HG02610 (cell line): ENCODE measurements around the gene PCDHB2.
"Not testable (repeated sequence)": the region's sequence is repeated elsewhere in the genome, so short reads cannot be mapped to it uniquely, and the experiment has no call there.

ENCODE experiments used
- ATAC-seq: cut with Tn5 transposase; IDR thresholded peaks from one replicate; pipeline ENCODE4 v1.9.1; 2021; ENCODE audit warnings: mild to moderate bottlenecking, moderate library complexity; ENCODE audit not compliant: unreplicated experiment

Gene PCDHB2

DNA sequence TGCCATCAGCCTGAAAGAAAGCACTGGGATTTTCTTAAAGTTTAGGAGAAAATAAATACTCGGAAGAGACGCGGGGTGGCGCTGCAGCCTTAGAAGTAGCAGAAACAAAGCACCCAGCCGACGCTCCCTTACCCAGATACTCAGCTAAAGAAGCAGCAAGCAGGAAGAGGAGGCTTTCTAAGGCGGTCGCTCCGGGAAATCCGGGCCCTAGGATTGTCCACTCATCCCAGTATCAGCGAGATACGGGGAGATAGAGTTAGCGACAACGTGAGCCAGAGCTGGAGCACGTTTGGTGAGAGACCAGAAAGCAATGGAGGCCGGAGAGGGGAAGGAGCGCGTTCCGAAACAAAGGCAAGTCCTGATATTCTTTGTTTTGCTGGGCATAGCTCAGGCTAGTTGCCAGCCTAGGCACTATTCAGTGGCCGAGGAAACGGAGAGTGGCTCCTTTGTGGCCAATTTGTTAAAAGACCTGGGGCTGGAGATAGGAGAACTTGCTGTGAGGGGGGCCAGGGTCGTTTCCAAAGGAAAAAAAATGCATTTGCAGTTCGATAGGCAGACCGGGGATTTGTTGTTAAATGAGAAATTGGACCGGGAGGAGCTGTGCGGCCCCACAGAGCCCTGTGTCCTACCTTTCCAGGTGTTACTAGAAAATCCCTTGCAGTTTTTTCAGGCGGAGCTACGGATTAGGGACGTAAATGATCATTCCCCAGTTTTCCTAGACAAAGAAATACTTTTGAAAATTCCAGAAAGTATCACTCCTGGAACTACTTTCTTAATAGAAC, at the start of gene PCDHB2:
Gene PCDHB2 (plus strand): TSS at position 135 of the 782 bp plus-strand sequence. CDS start 176 bp downstream, at position 311.
- no peak for ATAC-seq

DNA sequence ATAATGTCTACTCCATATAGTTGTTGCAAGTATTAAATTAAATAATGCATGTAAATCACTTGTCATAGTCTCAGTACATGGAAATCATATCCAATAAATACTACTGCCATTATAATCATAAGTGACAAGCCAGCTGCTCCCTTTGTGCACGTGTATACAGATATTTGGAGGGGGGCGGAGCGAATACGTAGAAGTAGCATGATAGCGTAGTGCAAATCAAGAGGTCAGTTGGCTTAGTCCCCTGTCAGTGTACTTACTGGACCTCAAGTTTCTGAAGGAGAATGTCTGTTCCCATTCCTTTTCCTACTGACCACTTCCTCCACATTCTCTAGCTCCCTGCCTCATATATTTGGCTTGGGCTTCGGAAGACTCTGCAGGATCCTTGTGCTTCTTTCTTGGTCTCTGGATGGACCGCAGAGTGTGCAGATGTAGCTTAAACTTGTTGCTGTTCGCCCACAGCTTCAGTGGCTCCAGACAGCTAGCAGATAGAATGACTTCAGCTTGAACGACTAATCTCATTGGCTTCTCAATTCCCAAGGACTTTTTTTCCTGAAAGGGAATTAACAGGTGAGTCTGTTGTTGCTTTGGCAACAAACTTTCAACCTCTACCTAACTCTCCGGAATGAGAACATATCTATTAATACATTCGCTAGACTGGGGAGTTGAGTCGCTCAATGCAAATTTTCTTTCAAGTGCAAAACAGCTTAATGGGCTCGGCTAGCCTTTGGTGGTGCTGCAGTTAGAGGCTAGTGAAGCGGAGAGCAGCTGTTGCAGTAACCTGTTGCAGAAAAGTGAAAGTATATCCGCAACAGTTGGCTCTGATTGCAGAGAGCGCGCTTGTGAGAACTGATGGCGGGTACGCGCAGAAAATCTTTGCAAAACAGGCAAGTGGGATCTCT, 43.5 kb upstream of the PCDHB2 start, which contains the start of gene PCDHB1:
Gene PCDHB1 (plus strand): TSS at position 753 of the 899 bp plus-strand sequence. CDS start 97 bp downstream, at position 850.
- ATAC-seq: no peak

DNA sequence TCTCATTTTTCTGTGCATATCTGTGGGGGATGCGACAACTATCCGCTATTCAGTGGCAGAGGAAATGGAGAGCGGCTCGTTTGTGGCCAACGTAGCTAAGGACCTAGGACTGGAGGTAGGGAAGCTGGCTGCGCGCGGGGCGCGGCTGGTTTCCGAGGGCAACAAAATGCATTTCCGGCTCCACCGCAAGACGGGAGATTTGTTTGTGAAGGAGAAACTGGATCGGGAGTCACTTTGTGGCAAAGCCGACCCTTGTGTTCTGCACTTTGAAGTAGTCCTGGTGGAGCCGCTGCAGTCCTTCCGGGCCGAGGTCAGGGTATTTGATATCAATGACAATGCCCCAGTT, 42.9 kb upstream of the PCDHB2 start:
- ATAC-seq: no peak

DNA sequence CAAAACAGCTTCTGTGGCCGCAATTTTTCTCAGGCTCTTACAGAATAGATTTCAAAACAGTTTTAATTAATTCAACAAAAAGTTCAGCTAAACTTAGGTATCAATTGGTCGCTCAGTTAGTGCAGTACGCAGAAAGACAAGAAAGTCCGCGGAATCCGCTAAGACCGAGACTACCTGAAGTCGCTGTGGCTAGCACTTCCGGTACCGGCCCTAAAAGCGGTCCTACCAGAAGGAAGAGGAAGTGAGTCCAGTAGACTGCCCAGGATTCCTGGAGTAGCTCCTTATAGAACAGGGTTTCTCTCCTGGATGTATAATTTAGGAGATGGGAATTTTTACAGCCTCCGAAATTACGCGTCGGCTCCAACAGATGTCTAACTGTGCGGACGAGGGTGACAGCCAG, 16.6 kb upstream of the PCDHB2 start:
- ATAC-seq: no peak

DNA sequence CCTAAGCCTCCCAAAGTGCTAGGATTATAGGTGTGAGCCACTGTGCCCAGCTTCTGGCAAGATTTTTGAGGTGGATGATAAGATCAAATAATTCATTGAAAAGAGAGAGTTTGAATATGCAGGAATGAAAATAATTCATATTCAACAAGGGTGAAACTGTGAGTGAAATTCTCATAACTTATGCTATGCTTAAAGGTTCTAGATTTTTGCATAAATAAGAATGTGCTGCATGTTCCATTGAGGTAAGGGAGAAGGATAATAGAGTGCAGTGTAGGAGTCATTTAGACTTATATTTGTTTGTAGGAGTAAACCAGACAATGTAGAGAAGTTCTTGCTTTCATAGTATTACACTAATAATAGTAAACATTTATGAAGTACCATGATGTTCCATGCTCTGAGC, 12.2 kb upstream of the PCDHB2 start:
- ATAC-seq: no peak

GRCh38 chr5:141084487-141084989, 9.9 kb upstream of the PCDHB2 start:
- ATAC-seq: no peak

- ATAC-seq: no peak
Observed at GRCh38 chr5:141095263-141095641, 837 bp downstream of the PCDHB2 start.

- ATAC-seq: not testable (repeated sequence)
Observed at GRCh38 chr5:141096181-141096580, 1.8 kb downstream of the PCDHB2 start.

DNA sequence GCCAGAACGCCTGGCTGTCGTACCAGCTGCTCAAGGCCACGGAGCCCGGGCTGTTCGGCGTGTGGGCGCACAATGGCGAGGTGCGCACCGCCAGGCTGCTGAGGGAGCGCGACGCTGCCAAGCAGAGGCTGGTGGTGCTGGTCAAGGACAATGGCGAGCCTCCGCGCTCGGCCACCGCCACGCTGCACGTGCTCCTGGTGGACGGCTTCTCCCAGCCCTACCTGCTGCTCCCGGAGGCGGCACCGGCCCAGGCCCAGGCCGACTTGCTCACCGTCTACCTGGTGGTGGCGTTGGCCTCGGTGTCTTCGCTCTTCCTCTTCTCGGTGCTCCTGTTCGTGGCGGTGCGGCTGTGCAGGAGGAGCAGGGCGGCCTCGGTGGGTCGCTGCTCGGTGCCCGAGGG, 2.2 kb downstream of the PCDHB2 start:
- ATAC-seq: not testable (repeated sequence)

- ATAC-seq: no peak
Observed at GRCh38 chr5:141100243-141100805, 5.9 kb downstream of the PCDHB2 start, which contains the start of gene PCDHB3. Gene PCDHB3 (plus strand): TSS chr5:141100473. CDS start chr5:141100650, 177 bp downstream.

DNA sequence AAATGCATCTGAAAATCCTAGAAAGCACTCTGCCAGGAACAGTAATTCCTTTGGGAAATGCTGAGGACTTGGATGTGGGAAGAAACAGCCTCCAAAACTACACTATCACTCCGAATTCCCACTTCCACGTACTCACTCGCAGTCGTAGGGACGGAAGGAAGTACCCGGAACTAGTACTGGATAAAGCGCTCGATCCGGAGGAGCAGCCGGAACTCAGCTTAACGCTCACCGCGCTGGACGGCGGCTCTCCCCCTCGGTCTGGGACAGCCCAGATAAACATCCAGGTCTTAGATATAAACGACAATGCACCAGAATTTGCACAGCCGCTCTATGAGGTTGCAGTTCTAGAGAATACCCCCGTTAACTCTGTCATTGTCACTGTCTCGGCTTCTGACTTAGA, 6.6 kb downstream of the PCDHB2 start:
- ATAC-seq: no peak

- not testable (repeated sequence) for ATAC-seq
Observed at GRCh38 chr5:141102070-141102469, 7.7 kb downstream of the PCDHB2 start.

DNA sequence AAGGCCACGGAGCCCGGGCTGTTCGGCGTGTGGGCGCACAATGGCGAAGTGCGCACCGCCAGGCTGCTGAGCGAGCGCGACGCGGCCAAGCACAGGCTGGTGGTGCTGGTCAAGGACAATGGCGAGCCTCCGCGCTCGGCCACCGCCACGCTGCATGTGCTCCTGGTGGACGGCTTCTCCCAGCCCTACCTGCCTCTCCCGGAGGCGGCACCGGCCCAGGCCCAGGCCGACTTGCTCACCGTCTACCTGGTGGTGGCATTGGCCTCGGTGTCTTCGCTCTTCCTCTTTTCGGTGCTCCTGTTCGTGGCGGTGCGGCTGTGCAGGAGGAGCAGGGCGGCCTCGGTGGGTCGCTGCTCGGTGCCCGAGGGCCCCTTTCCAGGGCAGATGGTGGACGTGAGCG, 8.1 kb downstream of the PCDHB2 start:
- ATAC-seq: not testable (repeated sequence)

- no peak for ATAC-seq
Observed at GRCh38 chr5:141105350-141105749, 10.9 kb downstream of the PCDHB2 start.

DNA sequence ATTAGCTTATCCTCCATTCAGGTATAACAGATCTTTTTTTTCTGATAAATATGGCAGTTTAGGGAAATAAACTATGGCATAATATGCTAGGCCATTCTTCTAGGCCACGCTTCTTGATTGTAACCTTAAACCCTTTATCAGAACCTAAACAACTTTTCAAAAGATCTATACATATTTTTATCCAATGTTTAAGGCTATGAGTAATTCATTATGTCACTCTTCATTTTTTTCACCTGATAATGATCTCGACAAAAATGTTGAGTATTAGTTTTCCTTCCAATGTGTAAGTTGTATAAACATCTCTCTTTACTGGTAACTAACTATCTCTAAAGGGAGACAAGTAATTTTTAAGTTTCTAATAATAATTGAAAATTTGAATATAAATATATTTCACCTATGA, 24.8 kb downstream of the PCDHB2 start:
- no peak for ATAC-seq

- no peak for ATAC-seq
Observed at GRCh38 chr5:141121563-141121962, 27.1 kb downstream of the PCDHB2 start, which contains the start of gene PCDHB4. Gene PCDHB4 (plus strand): TSS chr5:141121818. CDS start chr5:141121999, 181 bp downstream.

- ATAC-seq: no peak
Observed at GRCh38 chr5:141121985-141122384, 27.6 kb downstream of the PCDHB2 start.

- not testable (repeated sequence) for ATAC-seq
Observed at GRCh38 chr5:141123396-141124135, 29.2 kb downstream of the PCDHB2 start.

- no peak for ATAC-seq
Observed at GRCh38 chr5:141127305-141127704, 32.9 kb downstream of the PCDHB2 start.

DNA sequence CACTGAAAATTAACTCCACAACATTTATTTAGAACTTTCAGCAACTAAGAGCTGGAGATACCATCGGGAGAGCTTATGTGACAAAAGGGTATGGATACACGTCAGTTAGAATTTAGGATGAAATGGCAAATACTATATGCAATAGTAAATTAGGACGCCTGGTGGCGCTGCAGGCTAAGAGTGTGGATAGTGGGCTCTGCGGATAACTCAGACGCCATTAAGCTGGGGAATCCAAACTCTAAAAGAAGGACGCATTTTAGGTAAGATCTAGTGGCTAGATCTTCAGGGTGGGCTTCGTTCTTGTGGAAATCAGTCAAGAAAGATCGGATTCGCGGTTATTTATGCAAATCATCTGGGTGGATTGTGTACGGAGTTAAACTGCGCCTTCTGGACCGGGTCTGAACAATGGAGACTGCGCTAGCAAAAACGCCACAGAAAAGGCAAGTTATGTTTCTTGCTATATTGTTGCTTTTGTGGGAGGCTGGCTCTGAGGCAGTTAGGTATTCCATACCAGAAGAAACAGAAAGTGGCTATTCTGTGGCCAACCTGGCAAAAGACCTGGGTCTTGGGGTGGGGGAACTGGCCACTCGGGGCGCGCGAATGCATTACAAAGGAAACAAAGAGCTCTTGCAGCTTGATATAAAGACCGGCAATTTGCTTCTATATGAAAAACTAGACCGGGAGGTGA, 40.8 kb downstream of the PCDHB2 start, which contains the start of gene PCDHB5:
Gene PCDHB5 (plus strand): TSS at position 177 of the 688 bp plus-strand sequence. CDS start 229 bp downstream, at position 406.
- no peak for ATAC-seq
